ENCODE data around the gene JAZF1.

- TF ChIP-seq CTCF (IDR thresholded peaks at IDR 0.05) (no peak), POLR2A (IDR thresholded peaks at IDR 0.05) (no peak)
Measured at GRCh38 chr7:28075674-28076358, 104.8 kb downstream of the JAZF1 start.
